ENCODE results near the gene GRSF1. TPM values are rescaled to one million over a fixed set of nuclear protein-coding genes. Genes with fewer than 3 reads are reported as not detected.
"Not testable (repeated sequence)": the region's sequence is repeated elsewhere in the genome, so short reads cannot be mapped to it uniquely, and the experiment has no call there.

Gene GRSF1
- total and polyA plus RNA-seq, 2 of the 13 experiments (the other 11 are each of a cell fraction or from before 2014, with no cell fraction given), result 66.5 to 103 TPM

DNA sequence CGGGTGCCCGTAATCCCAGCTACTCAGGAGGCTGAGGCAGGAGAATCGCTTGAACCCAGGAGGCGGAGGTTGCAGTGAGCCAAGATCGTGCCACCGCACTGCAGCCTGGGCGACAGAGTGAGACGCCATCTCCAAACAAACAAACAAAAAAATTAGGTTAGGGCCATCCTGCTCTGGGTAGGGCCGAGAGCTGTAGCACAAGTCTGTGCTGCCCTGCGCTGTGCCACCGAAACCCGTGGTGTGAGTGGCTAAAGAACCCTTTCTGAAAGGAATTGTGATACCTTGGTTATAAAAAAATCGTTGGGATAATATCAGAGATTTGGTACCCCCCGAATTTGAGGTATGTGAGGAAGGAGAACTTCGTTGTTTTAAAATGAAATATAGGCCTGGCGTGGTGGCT lies 941 bp upstream of the GRSF1 start:
- H3K27ac ChIP-seq (ENCODE audit: extremely low read length, insufficient read depth, low read length); POLR2A ChIA-PET; H3K9me3 ChIP-seq (ENCODE audit: low read length); ATAC-seq; H3K36me3 ChIP-seq (replicated peaks in 1 of 2; ENCODE audit: control insufficient read depth in 1 of 2, insufficient read depth in 2 of 2, low read length in 2 of 2); H3K4me2 ChIP-seq (ENCODE audit: low read depth, low read length); CTCF ChIA-PET (ENCODE audit: low intra/inter-chr PET ratio, low total read pairs); BruUV-seq (replicated peaks); H3K4me3 ChIP-seq (replicated peaks in 1 of 3; ENCODE audit: insufficient read depth in 1 of 3, low read depth in 2 of 3, low read length in 3 of 3); H3K27me3 ChIP-seq (ENCODE audit: control insufficient read depth in 1 of 2, insufficient read depth in 2 of 2, low read length in 2 of 2); DNase-seq (ENCODE audit: low spot score); FAIRE-seq; H3K9ac ChIP-seq (ENCODE audit: insufficient read depth, low read depth, low read length): not testable (repeated sequence)
- peak overlapping the region; percentile 54 for H2AFZ ChIP-seq (ENCODE audit: low read length)
- H3K4me1 ChIP-seq (ENCODE audit: insufficient read depth, low read length), result peaks cover 31% of the 10 kb centered on the region
- H4K20me1 ChIP-seq (ENCODE audit: insufficient read depth, low read length), result peaks cover 25% of the 10 kb centered on the region
- TF ChIP-seq ZNF225 (CRISPR knock-in tag; IDR thresholded peaks at IDR 0.05), result peak; percentile 31; the same call in 1 of the 2 replicates
- 87% methylated on average over 16 of the region's 16 CpGs for WGBS (ENCODE audit: low lambda C conversion rate)
- intact Hi-C loops (cut with micrococcal nuclease; ENCODE audit: unreplicated experiment) (loop anchor here (5.0 kb wide), 2 partner anchors 153 to 188 kb away; partner anchors contain the start of gene UTP3), in situ Hi-C loops (cut with HindIII; ENCODE audit: extremely low pct_ligation_motif_present, low pct_unique_long_range_greater_than_20kb) (loop anchor here (10.0 kb wide), 1 partner anchor 154 kb away; the partner anchor contains the start of gene DCK)
- peaks cover 34% of the 10 kb centered on the region for H3K79me2 ChIP-seq (ENCODE audit: insufficient read depth, low read length)

DNA sequence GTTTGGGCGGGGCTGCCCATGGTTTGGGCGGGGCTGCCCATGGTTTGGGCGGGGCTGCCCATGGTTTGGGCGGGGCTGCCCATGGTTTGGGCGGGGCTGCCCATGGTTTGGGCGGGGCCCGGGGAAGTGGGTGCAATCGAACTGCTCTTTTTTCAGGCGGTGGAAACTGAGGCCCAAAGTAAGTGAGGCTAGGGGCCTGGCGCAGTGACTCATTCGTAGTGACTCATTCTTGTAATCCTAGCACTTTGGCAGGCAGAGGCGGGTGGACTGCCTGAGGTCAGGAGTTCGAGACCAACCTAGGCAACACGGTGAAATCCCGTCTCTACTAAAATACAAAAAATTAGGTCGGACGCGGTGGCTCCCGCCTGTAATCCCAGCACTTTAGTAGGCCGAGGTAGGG lies 447 bp upstream of the GRSF1 start:
- H3K27me3 ChIP-seq (ENCODE audit: control insufficient read depth in 1 of 2, insufficient read depth in 2 of 2, low read length in 2 of 2); H3K27ac ChIP-seq (ENCODE audit: extremely low read length, insufficient read depth, low read length); H3K36me3 ChIP-seq (replicated peaks in 1 of 2; ENCODE audit: control insufficient read depth in 1 of 2, insufficient read depth in 2 of 2, low read length in 2 of 2); BruUV-seq (replicated peaks); CTCF ChIA-PET (ENCODE audit: low intra/inter-chr PET ratio, low total read pairs); H2AFZ ChIP-seq (ENCODE audit: low read length); H3K9me3 ChIP-seq (ENCODE audit: low read length); H3K4me3 ChIP-seq (replicated peaks in 1 of 3; ENCODE audit: insufficient read depth in 1 of 3, low read depth in 2 of 3, low read length in 3 of 3); H3K4me2 ChIP-seq (ENCODE audit: low read depth, low read length); H3K9ac ChIP-seq (ENCODE audit: insufficient read depth, low read depth, low read length); ATAC-seq; FAIRE-seq; TF ChIP-seq SP1 (IDR thresholded peaks at IDR 0.05): not testable (repeated sequence)
- in situ Hi-C loops (cut with HindIII; ENCODE audit: extremely low pct_ligation_motif_present, low pct_unique_long_range_greater_than_20kb), result loop anchor here (10.0 kb wide), 1 partner anchor 155 kb away; the partner anchor contains the start of gene DCK
- Histone ChIP-seq H3K4me1 (ENCODE audit: insufficient read depth, low read length) (peaks cover 31% of the 10 kb centered on the region), H3K79me2 (ENCODE audit: insufficient read depth, low read length) (peaks cover 35% of the 10 kb centered on the region), H4K20me1 (ENCODE audit: insufficient read depth, low read length) (peaks cover 25% of the 10 kb centered on the region)
- intact Hi-C loops (cut with micrococcal nuclease; ENCODE audit: unreplicated experiment), result loop anchor here (5.0 kb wide), 2 partner anchors 153 to 188 kb away; partner anchors contain the start of gene UTP3
- POLR2A ChIA-PET, result interaction anchor here (0.6 to 1.6 kb wide), 3 partner anchors 11 to 153 kb away, joined by 3 to 9 read pairs (median 7); partner anchors contain the start of genes DCK and MOB1B
- peak; percentile 40 for DNase-seq (ENCODE audit: low spot score)
- WGBS (ENCODE audit: low lambda C conversion rate), result 29% methylated on average over 12 of the region's 20 CpGs
- peak; percentile 93 for TF ChIP-seq SP4 (CRISPR knock-in tag; IDR thresholded peaks at IDR 0.05)
- peak; percentile 93 for TF ChIP-seq FOSL2 (CRISPR knock-in tag; IDR thresholded peaks at IDR 0.05)
- peak; percentile 77 for TF ChIP-seq SP1 (CRISPR knock-in tag; IDR thresholded peaks at IDR 0.05)
- TF ChIP-seq SP5 (CRISPR knock-in tag; IDR thresholded peaks at IDR 0.05; ENCODE audit: borderline replicate concordance, low read depth), result peak; percentile 56; the same call in 1 of the 2 replicates
- TF ChIP-seq ZMYM3 (CRISPR knock-in tag; IDR thresholded peaks at IDR 0.05), result peak; percentile 79
- peak; percentile 90 for TF ChIP-seq ADNP (CRISPR knock-in tag; IDR thresholded peaks at IDR 0.05)
- 0 out of 2 replicates have a peak, but pooled peaks have one; percentile 39 for TF ChIP-seq POGZ (CRISPR knock-in tag; IDR thresholded peaks at IDR 0.05)
- peak; percentile 62 for TF ChIP-seq ZMYM2 (CRISPR knock-in tag; IDR thresholded peaks at IDR 0.05)
- TF ChIP-seq JUND (CRISPR knock-in tag; IDR thresholded peaks at IDR 0.05), result 0 out of 2 replicates have a peak, but pooled peaks have one; percentile 22
- 0 out of 2 replicates have a peak, but pooled peaks have one; percentile 10 for TF ChIP-seq HDAC2 (CRISPR knock-in tag; IDR thresholded peaks at IDR 0.05)
- peak; percentile 46; the same call in 1 of the 2 replicates for TF ChIP-seq RCOR2 (CRISPR knock-in tag; IDR thresholded peaks at IDR 0.05)
- TF ChIP-seq FOSL1 (CRISPR knock-in tag; IDR thresholded peaks at IDR 0.05; ENCODE audit: borderline replicate concordance), result peak; percentile 52; the same call in 1 of the 2 replicates
- TF ChIP-seq, protein P1, sequence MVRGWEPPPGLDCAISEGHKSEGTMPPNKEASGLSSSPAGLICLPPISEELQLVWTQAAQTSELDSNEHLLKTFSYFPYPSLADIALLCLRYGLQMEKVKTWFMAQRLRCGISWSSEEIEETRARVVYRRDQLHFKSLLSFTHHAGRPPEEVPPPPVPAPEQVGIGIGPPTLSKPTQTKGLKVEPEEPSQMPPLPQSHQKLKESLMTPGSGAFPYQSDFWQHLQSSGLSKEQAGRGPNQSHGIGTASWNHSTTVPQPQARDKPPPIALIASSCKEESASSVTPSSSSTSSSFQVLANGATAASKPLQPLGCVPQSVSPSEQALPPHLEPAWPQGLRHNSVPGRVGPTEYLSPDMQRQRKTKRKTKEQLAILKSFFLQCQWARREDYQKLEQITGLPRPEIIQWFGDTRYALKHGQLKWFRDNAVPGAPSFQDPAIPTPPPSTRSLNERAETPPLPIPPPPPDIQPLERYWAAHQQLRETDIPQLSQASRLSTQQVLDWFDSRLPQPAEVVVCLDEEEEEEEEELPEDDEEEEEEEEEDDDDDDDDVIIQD (CRISPR knock-in tag; IDR thresholded peaks at IDR 0.05; ENCODE audit: low read depth), result 0 out of 2 replicates have a peak, but pooled peaks have one; percentile 28
- TF ChIP-seq RBM39 (IDR thresholded peaks at IDR 0.05; ENCODE audit: low read depth, low read length, poor library complexity, severe bottlenecking), result peak; percentile 21
- TF ChIP-seq, protein P2, sequence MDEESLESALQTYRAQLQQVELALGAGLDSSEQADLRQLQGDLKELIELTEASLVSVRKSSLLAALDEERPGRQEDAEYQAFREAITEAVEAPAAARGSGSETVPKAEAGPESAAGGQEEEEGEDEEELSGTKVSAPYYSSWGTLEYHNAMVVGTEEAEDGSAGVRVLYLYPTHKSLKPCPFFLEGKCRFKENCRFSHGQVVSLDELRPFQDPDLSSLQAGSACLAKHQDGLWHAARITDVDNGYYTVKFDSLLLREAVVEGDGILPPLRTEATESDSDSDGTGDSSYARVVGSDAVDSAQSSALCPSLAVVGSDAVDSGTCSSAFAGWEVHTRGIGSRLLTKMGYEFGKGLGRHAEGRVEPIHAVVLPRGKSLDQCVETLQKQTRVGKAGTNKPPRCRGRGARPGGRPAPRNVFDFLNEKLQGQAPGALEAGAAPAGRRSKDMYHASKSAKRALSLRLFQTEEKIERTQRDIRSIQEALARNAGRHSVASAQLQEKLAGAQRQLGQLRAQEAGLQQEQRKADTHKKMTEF (CRISPR knock-in tag; IDR thresholded peaks at IDR 0.05), result 0 out of 2 replicates have a peak, but pooled peaks have one; percentile 7
